ENCODE measurements around the gene PLEKHA3. TPM values are rescaled to one million over a fixed set of nuclear protein-coding genes. Genes with fewer than 3 reads are reported as not detected.

PLEKHA3 gene
- total and polyA plus RNA-seq, 9 of the 15 experiments (the other 6 are each of a cell fraction or from before 2014, with no cell fraction given), result 2.3 to 23.4 (median 10.5) TPM

GRCh38 chr2:178478439-178479274, 1.6 kb upstream of the PLEKHA3 start, which contains the start of gene FKBP7 (continued):
- TF ChIP-seq ZMIZ1 (IDR thresholded peaks at IDR 0.05; ENCODE audit: low read depth in 2 of 2, low read length in 2 of 2), result 0 out of 4 replicates have a peak, but pooled peaks of 1 of the 2 experiments have one; percentile 6
- TF ChIP-seq ARHGAP35 (IDR thresholded peaks at IDR 0.05; ENCODE audit: partially characterized antibody), result no peak
- no peak for TF ChIP-seq ZBTB8A (IDR thresholded peaks at IDR 0.05; ENCODE audit: partially characterized antibody)
- no peak for TF ChIP-seq SMAD3 (CRISPR knock-in tag; conservative IDR thresholded peaks at IDR 0.05)
- no peak for TF ChIP-seq TAF15 (IDR thresholded peaks at IDR 0.05; ENCODE audit: low read depth, low read length)
- TF ChIP-seq ARID2 (IDR thresholded peaks at IDR 0.05), result 0 out of 2 replicates have a peak, but pooled peaks have one; percentile 8
- peak; percentile 92 for TF ChIP-seq CREM (IDR thresholded peaks at IDR 0.05; ENCODE audit: low read depth)
- no peak for TF ChIP-seq SIRT6 (IDR thresholded peaks at IDR 0.05; ENCODE audit: low read depth, low read length)
- no peak for TF ChIP-seq RHOXF2B (CRISPR knock-in tag; conservative IDR thresholded peaks at IDR 0.05)
- TF ChIP-seq ZNF639 (CRISPR knock-in tag; conservative IDR thresholded peaks at IDR 0.05 in 1 of 2, IDR thresholded peaks at IDR 0.05 in 1 of 2), result 0 out of 4 replicates have a peak, but pooled peaks of 1 of the 2 experiments have one; percentile 6
- no peak for TF ChIP-seq ZNF197 (CRISPR knock-in tag; IDR thresholded peaks at IDR 0.05; ENCODE audit: low read depth)
- TF ChIP-seq TEAD4 (IDR thresholded peaks at IDR 0.05; ENCODE audit: low read length), result 0 out of 2 replicates have a peak, but pooled peaks have one; percentile 6
- no peak for TF ChIP-seq TEAD4 (CRISPR knock-in tag; IDR thresholded peaks at IDR 0.05; ENCODE audit: borderline replicate concordance)
- TF ChIP-seq FOXK1 (CRISPR knock-in tag; IDR thresholded peaks at IDR 0.05; ENCODE audit: borderline replicate concordance), result 0 out of 2 replicates have a peak, but pooled peaks have one; percentile 69
- TF ChIP-seq POLR2AphosphoS5 (IDR thresholded peaks at IDR 0.05; ENCODE audit: control insufficient read depth, insufficient read depth, low read depth, low read length), result peak; percentile 84
- no peak; a peak in 1 of 4 replicates for TF ChIP-seq ETV6 (IDR thresholded peaks at IDR 0.05; ENCODE audit: borderline replicate concordance in 1 of 2, low read depth in 2 of 2, low read length in 1 of 2)
- TF ChIP-seq ETV6 (CRISPR knock-in tag; IDR thresholded peaks at IDR 0.05; ENCODE audit: borderline replicate concordance), result no peak
- TF ChIP-seq JUND (IDR thresholded peaks at IDR 0.05; ENCODE audit: borderline replicate concordance, low read depth, low read length), result peak; percentile 55; the same call in 1 of the 2 replicates
- peak; percentile 12; the same call in 1 of the 3 replicates for TF ChIP-seq JUND (tag; IDR thresholded peaks at IDR 0.05; ENCODE audit: borderline replicate concordance, low read depth, low read length)
- peak; percentile 92; the same call in 1 of the 2 replicates for TF ChIP-seq TRIM25 (IDR thresholded peaks at IDR 0.05; ENCODE audit: borderline replicate concordance)
